HEK293 (cell line): ENCODE data around the gene CACNB4.

ENCODE experiments used
- CTCF ChIA-PET: fragments of 350-600 bp; formaldehyde crosslinking; extraction: SDS; loops from one replicate; lab custom pipeline; 2021; ENCODE audit warnings: antibody characterized with exemption; lab: Yijun Ruan, JAX
- POLR2A ChIA-PET: fragments of 300-600 bp; formaldehyde crosslinking; extraction: SDS; loops from one replicate; lab custom pipeline; 2020; ENCODE audit warnings: antibody characterized with exemption, inconsistent platforms; lab: Yijun Ruan, JAX
- H3K27ac ChIP-seq: fragments of 200-500 bp; sonication (Bioruptor generic); 2 replicates; pipeline ENCODE4 v1.5.1; 2014; ENCODE audit warnings: low read depth, low read length, control low read depth, inconsistent platforms; ENCODE audit errors: extremely low read depth
- H3K36me3 ChIP-seq, 2 experiments: fragments of 200-500 bp in 1 of 2; sonication (Bioruptor generic) in 1 of 2; 1 replicate in 1 of 2; 2 replicates in 1 of 2; pipeline ENCODE4 v1.5.1; 2014 to 2017; ENCODE audit warnings: inconsistent platforms in 2 of 2, low read length in 2 of 2; ENCODE audit not compliant: control insufficient read depth in 2 of 2, insufficient read depth in 1 of 2
- H3K4me1 ChIP-seq: fragments of 200-500 bp; sonication (Bioruptor generic); 2 replicates; pipeline ENCODE4 v1.5.1; 2014; ENCODE audit warnings: mild to moderate bottlenecking, low read length, inconsistent platforms; ENCODE audit not compliant: control insufficient read depth, insufficient read depth
- H3K4me3 ChIP-seq: 2 replicates; pipeline ENCODE4 v1.5.1; 2011; ENCODE audit warnings: low read depth, mild to moderate bottlenecking, control low read depth, low read length, moderate library complexity
- H3K9me3 ChIP-seq: fragments of 200-500 bp; sonication (Bioruptor generic); 2 replicates; pipeline ENCODE4 v1.5.1; 2014; ENCODE audit warnings: low read depth, low read length, inconsistent platforms; ENCODE audit not compliant: control insufficient read depth, insufficient read depth
- AEBP2 ChIP-seq: fragments of 450-650 bp; formaldehyde crosslinking; IDR thresholded peaks from 2 replicates; pipeline ENCODE4 v1.5.1; 2016; ENCODE audit warnings: missing biosample characterization, missing genetic modification characterization, borderline replicate concordance
- ELK4 ChIP-seq: IDR thresholded peaks from 2 replicates; pipeline ENCODE4 v1.6.1; 2011; ENCODE audit warnings: mild to moderate bottlenecking, low read depth, low read length, borderline replicate concordance
- HOXC10 ChIP-seq: sonication (generic); formaldehyde crosslinking; IDR thresholded peaks from 2 replicates; pipeline ENCODE4 v1.8.1; 2023; ENCODE audit warnings: mild to moderate bottlenecking, missing genetic modification reagents
- HOXD13 ChIP-seq: sonication (generic); formaldehyde crosslinking; IDR thresholded peaks from 2 replicates; pipeline ENCODE4 v1.8.0; 2022; ENCODE audit warnings: missing genetic modification reagents, borderline replicate concordance
- PRDM10 ChIP-seq: fragments of 450-650 bp; formaldehyde crosslinking; IDR thresholded peaks from 2 replicates; pipeline ENCODE4 v1.5.1; 2016; ENCODE audit warnings: missing biosample characterization, missing genetic modification characterization
- SP2 ChIP-seq: fragments of 450-650 bp; formaldehyde crosslinking; IDR thresholded peaks from 2 replicates; pipeline ENCODE4 v1.5.1; 2016; ENCODE audit warnings: missing biosample characterization, missing genetic modification characterization
- ZBTB1 ChIP-seq: fragments of 450-650 bp; formaldehyde crosslinking; IDR thresholded peaks from 2 replicates; pipeline ENCODE4 v1.5.1; 2016; ENCODE audit warnings: missing biosample characterization, missing genetic modification characterization
- ZBTB44 ChIP-seq: fragments of 450-650 bp; IDR thresholded peaks from 2 replicates; pipeline ENCODE4 v1.5.1; 2018; ENCODE audit warnings: missing biosample characterization, mild to moderate bottlenecking, missing genetic modification characterization
- ZBTB8A ChIP-seq: fragments of 450-650 bp; formaldehyde crosslinking; IDR thresholded peaks from 2 replicates; pipeline ENCODE4 v1.5.1; 2016; ENCODE audit warnings: missing biosample characterization, missing genetic modification characterization
- ZFP69B ChIP-seq: fragments of 450-650 bp; formaldehyde crosslinking; IDR thresholded peaks from 2 replicates; pipeline ENCODE4 v1.5.1; 2016; ENCODE audit warnings: missing biosample characterization, missing genetic modification characterization
- ZNF132 ChIP-seq: fragments of 450-650 bp; formaldehyde crosslinking; IDR thresholded peaks from 2 replicates; pipeline ENCODE4 v1.5.1; 2017; ENCODE audit warnings: missing biosample characterization, missing genetic modification characterization, borderline replicate concordance
- ZNF169 ChIP-seq: fragments of 450-650 bp; formaldehyde crosslinking; IDR thresholded peaks from 2 replicates; pipeline ENCODE4 v1.5.1; 2016; ENCODE audit warnings: missing biosample characterization, missing genetic modification characterization
- ZNF18 ChIP-seq: fragments of 450-650 bp; formaldehyde crosslinking; IDR thresholded peaks from 2 replicates; pipeline ENCODE4 v1.5.1; 2016; ENCODE audit warnings: missing biosample characterization, missing genetic modification characterization
- ZNF426 ChIP-seq: fragments of 450-650 bp; formaldehyde crosslinking; IDR thresholded peaks from 2 replicates; pipeline ENCODE4 v1.5.1; 2017; ENCODE audit warnings: missing biosample characterization, missing genetic modification characterization, mild to moderate bottlenecking, inconsistent platforms, moderate library complexity
- ZNF449 ChIP-seq: fragments of 450-650 bp; formaldehyde crosslinking; IDR thresholded peaks from 2 replicates; pipeline ENCODE4 v1.5.1; 2017; ENCODE audit warnings: missing biosample characterization, mild to moderate bottlenecking, missing genetic modification characterization, moderate library complexity
- ZNF513 ChIP-seq: fragments of 450-650 bp; IDR thresholded peaks from 2 replicates; pipeline ENCODE4 v1.5.1; 2018; ENCODE audit warnings: missing biosample characterization, missing genetic modification characterization
- ZNF530 ChIP-seq: fragments of 450-650 bp; formaldehyde crosslinking; IDR thresholded peaks from 2 replicates; pipeline ENCODE4 v1.5.1; 2016; ENCODE audit warnings: low read depth, missing biosample characterization, missing genetic modification characterization
- ZNF555 ChIP-seq: fragments of 450-650 bp; formaldehyde crosslinking; conservative IDR thresholded peaks from 2 replicates; pipeline ENCODE4 v1.5.1; 2017; ENCODE audit warnings: missing biosample characterization, mild to moderate bottlenecking, missing genetic modification characterization, inconsistent platforms
- ZNF600 ChIP-seq: fragments of 450-650 bp; formaldehyde crosslinking; IDR thresholded peaks from 2 replicates; pipeline ENCODE4 v1.5.1; 2016; ENCODE audit warnings: missing biosample characterization, missing genetic modification characterization
- ZNF692 ChIP-seq: fragments of 450-650 bp; formaldehyde crosslinking; IDR thresholded peaks from 2 replicates; pipeline ENCODE4 v1.5.1; 2016; ENCODE audit warnings: missing biosample characterization, missing genetic modification characterization
- ZNF785 ChIP-seq: fragments of 450-650 bp; formaldehyde crosslinking; IDR thresholded peaks from 2 replicates; pipeline ENCODE4 v1.5.1; 2016; ENCODE audit warnings: missing biosample characterization, missing genetic modification characterization

Gene CACNB4

GRCh38 chr2:152071092-152071491, 27.8 kb downstream of the CACNB4 start:
- ChIA-PET POLR2A (no interaction called here), CTCF (no interaction called here)
- Histone ChIP-seq H3K4me3 (no peak overlapping the region), H3K4me1 (no peaks in the 10 kb centered on the region), H3K27ac (no peak overlapping the region), H3K36me3 (no peaks in the 10 kb centered on the region), H3K9me3 (no peaks in the 10 kb centered on the region)
- TF ChIP-seq ZFP69B (tag by site-specific recombination) (no peak), ZBTB44 (tag by site-specific recombination) (no peak), SP2 (tag by site-specific recombination) (no peak), HOXD13 (CRISPR knock-in tag) (no peak), ZBTB1 (tag by site-specific recombination) (no peak), ZNF785 (no peak), ELK4 (no peak), ZNF555 (tag by site-specific recombination) (no peak), ZNF513 (tag by site-specific recombination) (no peak), AEBP2 (tag by site-specific recombination) (no peak), ZNF426 (no peak), ZNF169 (tag by site-specific recombination) (no peak), ZBTB8A (tag by site-specific recombination) (no peak), ZNF692 (tag by site-specific recombination) (no peak), ZNF132 (no peak), ZNF18 (tag by site-specific recombination) (no peak), HOXC10 (CRISPR knock-in tag) (no peak)

- H3K9me3 ChIP-seq, result no peaks in the 10 kb centered on the region
- ChIA-PET POLR2A (no interaction called here), CTCF (no interaction called here)
- no peak overlapping the region for H3K27ac ChIP-seq
- no peaks in the 10 kb centered on the region for H3K4me1 ChIP-seq
- no peak overlapping the region for H3K4me3 ChIP-seq
- no peaks in the 10 kb centered on the region for H3K36me3 ChIP-seq
- no peak for TF ChIP-seq ZNF600
- no peak for TF ChIP-seq PRDM10 (tag by site-specific recombination)
- no peak for TF ChIP-seq ZNF449 (tag by site-specific recombination)
- TF ChIP-seq ZNF530 (tag by site-specific recombination), result no peak
- TF ChIP-seq, all 188 proteins: peak for 0
Observed at GRCh38 chr2:152068226-152068625, 30.6 kb downstream of the CACNB4 start.
